Gastroesophageal sphincter (tissue), 4 donors: ENCODE results near the gene LYZL2. TPM values are rescaled to one million over a fixed set of nuclear protein-coding genes. Genes with fewer than 3 reads are reported as not detected.

Experiments used
- ATAC-seq: fragments of 150-250 bp; one replicate; pipeline ENCODE4 v1.9.1; 2016; ENCODE audit warnings: mild to moderate bottlenecking, moderate library complexity
- H3K27ac ChIP-seq, 4 donors: fragments of 200-600 bp; sonication (generic) in 3 of 4; 1 replicate in 3 of 4; 2 replicates in 1 of 4; pipeline ENCODE4 v1.5.1; 2016 to 2019
- H3K27me3 ChIP-seq: fragments of 200-600 bp; sonication (generic); one replicate; pipeline ENCODE4 v1.5.1; 2019
- H3K36me3 ChIP-seq, 2 donors: fragments of 200-600 bp; sonication (generic); one replicate each; pipeline ENCODE4 v1.5.1; 2019; ENCODE audit warnings: control low read depth in 1 of 2
- H3K4me1 ChIP-seq, 3 donors: fragments of 200-600 bp; sonication (generic); 1 replicate in 2 of 3; 2 replicates in 1 of 3; pipeline ENCODE4 v1.5.1; 2016 to 2019; ENCODE audit warnings: control low read depth in 2 of 3
- H3K4me3 ChIP-seq, 2 donors: fragments of 200-600 bp; sonication (generic); one replicate each; pipeline ENCODE4 v1.5.1; 2019; ENCODE audit warnings: mild to moderate bottlenecking in 1 of 2, moderate library complexity in 1 of 2
- H3K9me3 ChIP-seq, 3 donors: fragments of 200-600 bp; sonication (generic); one replicate each; pipeline ENCODE4 v1.5.1; 2017 to 2019; ENCODE audit warnings: control low read depth in 2 of 3
- CTCF ChIP-seq, 4 experiments: fragments of 200-600 bp in 2 of 4; fragments of 450-650 bp in 2 of 4; sonication (generic) in 1 of 4; IDR thresholded peaks; one replicate each; pipeline ENCODE4 v1.5.1; 2017 to 2019; ENCODE audit warnings: antibody characterized with exemption in 4 of 4, mild to moderate bottlenecking in 2 of 4, moderate library complexity in 2 of 4
- EP300 ChIP-seq: sonication (generic); formaldehyde crosslinking; IDR thresholded peaks from one replicate; pipeline ENCODE4 v1.6.1; 2017; ENCODE audit warnings: antibody characterized with exemption, mild to moderate bottlenecking
- POLR2A ChIP-seq, 2 donors: fragments of 450-650 bp; IDR thresholded peaks; one replicate each; pipeline ENCODE4 v1.6.1; 2017; ENCODE audit warnings: antibody characterized with exemption in 2 of 2, mild to moderate bottlenecking in 2 of 2, moderate library complexity in 1 of 2
- POLR2AphosphoS5 ChIP-seq: sonication (generic); formaldehyde crosslinking; IDR thresholded peaks from one replicate; pipeline ENCODE4 v1.6.1; 2017; ENCODE audit warnings: antibody characterized with exemption
- WGBS, 2 donors: methylation state at CpG; one replicate each; pipeline ENCODE4 v1.1.5; 2018; ENCODE audit warnings: low coverage in 1 of 2; 5-methylcytosine and 5-hydroxymethylcytosine counted together
- total RNA-seq, 4 donors: library from RNA; depleted of rRNA; stranded (reverse); fragments of >200 nt; gene quantifications; one replicate each; pipeline ENCODE4 v1.1.0, GENCODE V29; 2016

The LYZL2 gene
- total RNA-seq, 4 donors from 2014 or later = not detected

- Histone ChIP-seq H3K4me3 (no peak overlapping the region), H3K36me3 (no peaks in the 10 kb centered on the region), H3K9me3 (no peaks in the 10 kb centered on the region), H3K27me3 (no peaks in the 10 kb centered on the region), H3K27ac (no peak overlapping the region), H3K4me1 (peaks cover 0 to 31% (median 9%) of the 10 kb centered on the region in 3 donors)
- TF ChIP-seq POLR2AphosphoS5 (no peak), EP300 (no peak), CTCF (IDR thresholded peaks at IDR 0.05) (no peak), POLR2A (IDR thresholded peaks at IDR 0.05) (no peak)
- 92 to 95% methylated on average over 5 to 7 of the region's 7 CpGs for WGBS, 2 donors
- no peak for ATAC-seq
Measured at GRCh38 chr10:30580241-30580640, 49.3 kb downstream of the LYZL2 start.

GRCh38 chr10:30579574-30579973, 50.0 kb downstream of the LYZL2 start:
- ATAC-seq = no peak
- peaks cover 0 to 31% (median 9%) of the 10 kb centered on the region in 3 donors for H3K4me1 ChIP-seq
- H3K27me3 ChIP-seq = no peaks in the 10 kb centered on the region
- no peak overlapping the region for H3K4me3 ChIP-seq
- H3K36me3 ChIP-seq = no peaks in the 10 kb centered on the region
- no peak overlapping the region for H3K27ac ChIP-seq
- H3K9me3 ChIP-seq = no peaks in the 10 kb centered on the region
- WGBS, 2 donors = 78 to 100% methylated on average over 2 of the region's 3 CpGs
- no peak for TF ChIP-seq POLR2AphosphoS5
- no peak for TF ChIP-seq EP300
- no peak for TF ChIP-seq POLR2A (IDR thresholded peaks at IDR 0.05)
- no peak for TF ChIP-seq CTCF (IDR thresholded peaks at IDR 0.05)

GRCh38 chr10:30577048-30577447, 52.5 kb downstream of the LYZL2 start:
- no peak for ATAC-seq
- Histone ChIP-seq H3K27ac (no peak overlapping the region), H3K9me3 (no peaks in the 10 kb centered on the region), H3K27me3 (no peaks in the 10 kb centered on the region), H3K36me3 (no peaks in the 10 kb centered on the region), H3K4me3 (no peak overlapping the region), H3K4me1 (peaks cover 0 to 8% (median 0%) of the 10 kb centered on the region in 3 donors)
- TF ChIP-seq POLR2AphosphoS5 (no peak), POLR2A (IDR thresholded peaks at IDR 0.05) (no peak), EP300 (no peak), CTCF (IDR thresholded peaks at IDR 0.05) (no peak)

- H3K4me3 ChIP-seq = no peak overlapping the region
- 55 to 61% methylated on average over 2 to 4 of the region's 6 CpGs for WGBS, 2 donors
- H3K9me3 ChIP-seq = no peaks in the 10 kb centered on the region
- H3K27ac ChIP-seq = no peak overlapping the region
- H3K36me3 ChIP-seq = no peaks in the 10 kb centered on the region
- H3K27me3 ChIP-seq = no peaks in the 10 kb centered on the region
- ATAC-seq = no peak
- H3K4me1 ChIP-seq = peaks cover 0 to 4% (median 0%) of the 10 kb centered on the region in 3 donors
- TF ChIP-seq POLR2A (IDR thresholded peaks at IDR 0.05) = no peak
- no peak for TF ChIP-seq POLR2AphosphoS5
- TF ChIP-seq CTCF (IDR thresholded peaks at IDR 0.05) = no peak
- no peak for TF ChIP-seq EP300
Measured at GRCh38 chr10:30576641-30577040, 52.9 kb downstream of the LYZL2 start.

GRCh38 chr10:30574432-30574796, 55.1 kb downstream of the LYZL2 start:
- Histone ChIP-seq H3K27ac (no peak overlapping the region), H3K9me3 (peaks cover 0 to 5% (median 0%) of the 10 kb centered on the region in 3 donors), H3K27me3 (no peaks in the 10 kb centered on the region), H3K36me3 (no peaks in the 10 kb centered on the region), H3K4me1 (no peaks in the 10 kb centered on the region), H3K4me3 (no peak overlapping the region)
- no peak for ATAC-seq
- TF ChIP-seq POLR2A (IDR thresholded peaks at IDR 0.05) = no peak
- no peak for TF ChIP-seq EP300
- no peak for TF ChIP-seq CTCF (IDR thresholded peaks at IDR 0.05)
- no peak for TF ChIP-seq POLR2AphosphoS5
- 88 to 93% methylated on average over 3 to 4 of the region's 4 CpGs for WGBS, 2 donors
